Inferior parietal cortex (tissue), 1 donor: ENCODE measurements around the gene NCAPG.

Source experiments
- DNase-seq: peaks from one replicate; pipeline ENCODE4 v3.0.0-alpha.2; 2016; ENCODE audit errors: extremely low spot score

NCAPG gene

GRCh38 chr4:17875402-17876070 is 64.8 kb downstream of the NCAPG start:
- DNase-seq: no peak

GRCh38 chr4:17876943-17877342 is 66.2 kb downstream of the NCAPG start:
- DNase-seq: no peak

GRCh38 chr4:17877661-17878060 is 66.9 kb downstream of the NCAPG start:
- no peak for DNase-seq

GRCh38 chr4:17884063-17884462 is 73.3 kb downstream of the NCAPG start:
- no peak for DNase-seq

- no peak for DNase-seq
Observed at GRCh38 chr4:17884511-17884910, 73.7 kb downstream of the NCAPG start.

GRCh38 chr4:17889692-17890091 is 78.9 kb downstream of the NCAPG start:
- no peak for DNase-seq

GRCh38 chr4:17894421-17894820 is 83.6 kb downstream of the NCAPG start:
- DNase-seq: no peak
